Endodermal cell (in vitro differentiated cells): Measurements from ENCODE around the gene UBE2V1. TPM values are rescaled to one million over a fixed set of nuclear protein-coding genes. Genes with fewer than 3 reads are reported as not detected.
A peak's percentile ranks its signal among the peaks of the same experiment; 100 is the strongest.

ENCODE experiments used
- DNase-seq: peaks from one replicate; pipeline ENCODE4 v3.0.0-alpha.2; 2017
- H3K27ac ChIP-seq: 2 replicates; pipeline ENCODE4 v1.5.1; 2013; ENCODE audit warnings: mild to moderate bottlenecking, low read depth, low read length, moderate library complexity
- H3K27me3 ChIP-seq: 2 replicates; pipeline ENCODE4 v1.6.1; 2013; ENCODE audit warnings: mild to moderate bottlenecking, low read length, moderate library complexity; ENCODE audit not compliant: insufficient read depth, control insufficient read depth, poor library complexity, severe bottlenecking
- H3K36me3 ChIP-seq: 2 replicates; pipeline ENCODE4 v1.7.0; 2013; ENCODE audit warnings: mild to moderate bottlenecking, low read length, moderate library complexity; ENCODE audit not compliant: control insufficient read depth, insufficient read depth
- H3K4me1 ChIP-seq: one replicate; pipeline ENCODE4 v1.7.0; 2013; ENCODE audit warnings: low read length; ENCODE audit not compliant: control insufficient read depth, insufficient read depth
- H3K4me3 ChIP-seq: 2 replicates; pipeline ENCODE4 v1.5.1; 2013; ENCODE audit warnings: mild to moderate bottlenecking, low read length, moderate library complexity
- H3K9ac ChIP-seq: 2 replicates; pipeline ENCODE4 v1.6.1; 2013; ENCODE audit warnings: mild to moderate bottlenecking, low read length, moderate library complexity; ENCODE audit not compliant: poor library complexity, severe bottlenecking; ENCODE audit errors: extremely low read depth
- H3K9me3 ChIP-seq: 2 replicates; pipeline ENCODE4 v1.6.1; 2013; ENCODE audit warnings: mild to moderate bottlenecking, low read length, moderate library complexity; ENCODE audit not compliant: control insufficient read depth
- H3K27ac Mint-ChIP-seq: 2 replicates; pipeline ENCODE4 v1.8.0; 2020; ENCODE audit warnings: mixed read lengths
- H3K27me3 Mint-ChIP-seq: 2 replicates; pipeline ENCODE4 v1.8.0; 2021; ENCODE audit warnings: mild to moderate bottlenecking, mixed read lengths; ENCODE audit not compliant: insufficient read depth
- H3K36me3 Mint-ChIP-seq: 2 replicates; pipeline ENCODE4 v1.8.0; 2020; ENCODE audit warnings: low read depth, mixed read lengths
- H3K4me1 Mint-ChIP-seq: 2 replicates; pipeline ENCODE4 v1.8.0; 2020; ENCODE audit warnings: mixed read lengths
- H3K4me3 Mint-ChIP-seq: 2 replicates; pipeline ENCODE4 v1.8.0; 2020; ENCODE audit warnings: mild to moderate bottlenecking, moderate library complexity, mixed read lengths
- H3K9me3 Mint-ChIP-seq: 2 replicates; pipeline ENCODE4 v1.8.0; 2020; ENCODE audit warnings: mild to moderate bottlenecking, mixed read lengths
- WGBS, 2 experiments: methylation state at CpG; one replicate each; pipeline versions ENCODE4 v1.1.5 to v1.1.7; 2013; ENCODE audit warnings: missing lambda C conversion rate in 2 of 2, mixed read lengths in 1 of 2; ENCODE audit not compliant: insufficient coverage in 1 of 2, insufficient read length in 1 of 2; 5-methylcytosine and 5-hydroxymethylcytosine counted together
- total RNA-seq, 2 donors: library from RNA; stranded (reverse); fragmentation: NEBNext Ultra II Directional in 1 of 2; extraction: Animal tissue kit (Norgen Biotek cat#: 25700) in 1 of 2; gene quantifications; 2 replicates in 1 of 2; 3 replicates in 1 of 2; pipeline ENCODE4 v1.2.1, GENCODE V29; 2021
- TF ChIP-seq, protein P1 (sequence below): fragments of 200-600 bp; sonication (generic); conservative IDR thresholded peaks from 2 replicates; pipeline ENCODE4 v1.5.0; 2021; ENCODE audit warnings: antibody characterized with exemption, mild to moderate bottlenecking

UBE2V1 gene
- total RNA-seq, 2 donors from 2014 or later, result 165 to 168 TPM

GRCh38 chr20:50120935-50121693, 8.2 kb upstream of the UBE2V1 start:
- Histone ChIP-seq H3K27me3 (no peaks in the 10 kb centered on the region), H3K36me3 (peaks cover 24% of the 10 kb centered on the region), H3K27ac (no peak overlapping the region), H3K9me3 (no peaks in the 10 kb centered on the region), H3K4me3 (no peak overlapping the region), H3K4me1 (no peaks in the 10 kb centered on the region), H3K9ac (no peak overlapping the region)
- Mint-ChIP-seq H3K9me3 (peaks cover 5% of the 10 kb centered on the region), H3K27ac (no peak overlapping the region), H3K27me3 (no peaks in the 10 kb centered on the region), H3K36me3 (peaks cover 40% of the 10 kb centered on the region), H3K4me3 (no peak overlapping the region), H3K4me1 (peaks cover 3% of the 10 kb centered on the region)
- TF ChIP-seq, protein P1, sequence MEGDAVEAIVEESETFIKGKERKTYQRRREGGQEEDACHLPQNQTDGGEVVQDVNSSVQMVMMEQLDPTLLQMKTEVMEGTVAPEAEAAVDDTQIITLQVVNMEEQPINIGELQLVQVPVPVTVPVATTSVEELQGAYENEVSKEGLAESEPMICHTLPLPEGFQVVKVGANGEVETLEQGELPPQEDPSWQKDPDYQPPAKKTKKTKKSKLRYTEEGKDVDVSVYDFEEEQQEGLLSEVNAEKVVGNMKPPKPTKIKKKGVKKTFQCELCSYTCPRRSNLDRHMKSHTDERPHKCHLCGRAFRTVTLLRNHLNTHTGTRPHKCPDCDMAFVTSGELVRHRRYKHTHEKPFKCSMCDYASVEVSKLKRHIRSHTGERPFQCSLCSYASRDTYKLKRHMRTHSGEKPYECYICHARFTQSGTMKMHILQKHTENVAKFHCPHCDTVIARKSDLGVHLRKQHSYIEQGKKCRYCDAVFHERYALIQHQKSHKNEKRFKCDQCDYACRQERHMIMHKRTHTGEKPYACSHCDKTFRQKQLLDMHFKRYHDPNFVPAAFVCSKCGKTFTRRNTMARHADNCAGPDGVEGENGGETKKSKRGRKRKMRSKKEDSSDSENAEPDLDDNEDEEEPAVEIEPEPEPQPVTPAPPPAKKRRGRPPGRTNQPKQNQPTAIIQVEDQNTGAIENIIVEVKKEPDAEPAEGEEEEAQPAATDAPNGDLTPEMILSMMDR, result peak; percentile 84
- DNase-seq, result peak; percentile 88
- 70 to 75% methylated on average over 7 to 9 of the region's 9 CpGs for WGBS, 2 experiments

DNA sequence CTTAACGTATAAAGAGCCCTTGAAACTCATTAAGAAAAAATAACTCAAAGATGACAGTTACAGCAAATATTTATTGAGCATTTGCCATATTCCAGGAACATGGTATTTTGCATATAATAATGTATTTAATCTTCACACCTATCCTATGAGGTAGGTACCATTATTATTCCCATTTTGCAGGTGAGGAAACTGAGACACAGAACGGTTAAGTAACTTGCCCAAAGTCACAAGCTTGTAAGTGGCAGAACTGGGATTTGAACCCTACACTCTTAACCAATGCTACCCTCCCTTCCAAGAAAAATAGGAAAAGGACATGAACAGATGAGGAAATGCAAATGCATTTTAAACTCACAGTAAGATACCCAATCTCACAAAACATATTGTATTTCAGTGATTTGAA, 5.3 kb upstream of the UBE2V1 start:
- Mint-ChIP-seq H3K36me3 (peaks cover 14% of the 10 kb centered on the region), H3K4me1 (peaks cover 16% of the 10 kb centered on the region), H3K9me3 (peaks cover 5% of the 10 kb centered on the region), H3K27ac (no peak overlapping the region), H3K27me3 (no peaks in the 10 kb centered on the region), H3K4me3 (no peak overlapping the region)
- TF ChIP-seq, protein P1, result no peak
- 86 to 88% methylated on average over 1 to 2 of the region's 2 CpGs for WGBS, 2 experiments
- Histone ChIP-seq H3K9me3 (no peaks in the 10 kb centered on the region), H3K4me3 (no peak overlapping the region), H3K27ac (no peak overlapping the region), H3K36me3 (peaks cover 11% of the 10 kb centered on the region), H3K27me3 (no peaks in the 10 kb centered on the region), H3K4me1 (peaks cover 3% of the 10 kb centered on the region), H3K9ac (no peak overlapping the region)
- DNase-seq, result no peak

GRCh38 chr20:50116368-50116999, 3.5 kb upstream of the UBE2V1 start:
- H3K27ac ChIP-seq, result no peak overlapping the region
- H3K9me3 ChIP-seq, result no peaks in the 10 kb centered on the region
- no peaks in the 10 kb centered on the region for H3K36me3 ChIP-seq
- Mint-ChIP-seq H3K27me3 (no peaks in the 10 kb centered on the region), H3K4me1 (peaks cover 26% of the 10 kb centered on the region), H3K27ac (peak overlapping the region; percentile 72), H3K9me3 (no peaks in the 10 kb centered on the region), H3K36me3 (no peaks in the 10 kb centered on the region), H3K4me3 (peak overlapping the region; percentile 94)
- H3K9ac ChIP-seq, result no peak overlapping the region
- peak overlapping the region; percentile 98 for H3K4me3 ChIP-seq
- 93 to 94% methylated on average over 13 to 19 of the region's 19 CpGs for WGBS, 2 experiments
- H3K27me3 ChIP-seq, result no peaks in the 10 kb centered on the region
- no peak for DNase-seq
- peaks cover 3% of the 10 kb centered on the region for H3K4me1 ChIP-seq
- TF ChIP-seq, protein P1, result no peak
